Activated naive CD4-positive, alpha-beta T cell treated with anti-CD3 and anti-CD28 coated beads for 36 hours (primary cell): Measurements from ENCODE around the gene POU2F1. TPM values are rescaled to one million over a fixed set of nuclear protein-coding genes. Genes with fewer than 3 reads are reported as not detected.

Experiments
- CTCF ChIA-PET: fragments of 350-600 bp; sonication (Branson Sonifier 250); formaldehyde crosslinking; loops from one replicate; lab custom pipeline; 2021; ENCODE audit warnings: antibody characterized with exemption; lab: Charles Lee
- DNase-seq: peaks from one replicate; pipeline ENCODE4 v3.0.0-alpha.2; 2020
- H3K27ac Mint-ChIP-seq: one replicate; pipeline ENCODE4 v1.8.0; 2021; ENCODE audit warnings: mild to moderate bottlenecking, mixed read lengths
- H3K27me3 Mint-ChIP-seq: one replicate; pipeline ENCODE4 v1.8.0; 2021; ENCODE audit warnings: low read depth, mixed read lengths
- H3K36me3 Mint-ChIP-seq: one replicate; pipeline ENCODE4 v1.8.0; 2021; ENCODE audit warnings: low read depth, mixed read lengths
- H3K4me1 Mint-ChIP-seq: one replicate; pipeline ENCODE4 v1.8.0; 2021; ENCODE audit warnings: low read depth, mixed read lengths
- H3K4me3 Mint-ChIP-seq: one replicate; pipeline ENCODE4 v1.8.0; 2021; ENCODE audit warnings: mild to moderate bottlenecking, moderate library complexity, mixed read lengths
- H3K9me3 Mint-ChIP-seq: one replicate; pipeline ENCODE4 v1.8.0; 2021; ENCODE audit warnings: mixed read lengths
- intact Hi-C: fragments of 100-400 bp; cut with micrococcal nuclease; formaldehyde crosslinking; loops from one replicate; pipeline ENCODE4 v1.15.1; 2023
- total RNA-seq, 2 experiments: library from RNA; stranded (reverse); gene quantifications; one replicate each; pipeline ENCODE4 v1.2.3, GENCODE V29; 2021

POU2F1 gene
- total RNA-seq, 2 experiments from 2014 or later, result 17.6 to 19.4 TPM

DNA sequence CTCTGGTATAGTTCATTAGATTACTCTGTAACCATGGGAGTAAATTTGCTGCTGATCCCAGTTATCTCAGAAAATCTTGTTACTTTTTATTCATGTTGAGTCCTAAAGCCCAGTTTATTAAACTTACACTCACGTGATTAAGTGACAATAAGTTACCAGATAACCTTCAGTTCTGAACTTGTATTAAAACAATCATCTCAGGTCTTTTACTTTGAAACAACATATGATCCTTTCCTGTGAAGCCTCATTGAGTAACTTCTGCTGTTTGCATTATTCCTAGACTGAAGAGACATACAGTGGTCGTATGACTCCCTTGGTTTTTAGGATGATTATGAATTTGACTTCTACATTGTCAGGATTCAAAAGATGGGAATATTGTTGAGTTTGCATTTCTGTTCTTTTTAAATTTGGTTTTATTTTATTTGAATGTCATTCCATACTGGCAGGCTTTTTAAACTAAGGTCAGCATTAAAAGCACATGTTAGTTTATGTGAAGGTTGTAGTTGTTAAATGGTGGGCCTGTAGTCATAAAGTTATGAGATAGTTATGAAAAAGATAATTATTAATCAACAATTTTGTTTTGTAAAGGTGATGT is 179.8 kb downstream of the POU2F1 start:
- CTCF ChIA-PET, result interaction anchor here (0.6 to 3.0 kb wide), 12 partner anchors 9 to 157 kb away, joined by 3 to 44 read pairs (median 4); no protein-coding TSS in a partner anchor
- Mint-ChIP-seq H3K27me3 (no peaks in the 10 kb centered on the region), H3K9me3 (no peaks in the 10 kb centered on the region), H3K4me1 (no peaks in the 10 kb centered on the region), H3K27ac (no peak overlapping the region), H3K4me3 (no peak overlapping the region), H3K36me3 (peaks cover under 1% of the 10 kb centered on the region)
- no peak for DNase-seq
- intact Hi-C loops, result loop anchor here (2.0 kb wide), 1 partner anchor 134 kb away; no protein-coding TSS in a partner anchor

DNA sequence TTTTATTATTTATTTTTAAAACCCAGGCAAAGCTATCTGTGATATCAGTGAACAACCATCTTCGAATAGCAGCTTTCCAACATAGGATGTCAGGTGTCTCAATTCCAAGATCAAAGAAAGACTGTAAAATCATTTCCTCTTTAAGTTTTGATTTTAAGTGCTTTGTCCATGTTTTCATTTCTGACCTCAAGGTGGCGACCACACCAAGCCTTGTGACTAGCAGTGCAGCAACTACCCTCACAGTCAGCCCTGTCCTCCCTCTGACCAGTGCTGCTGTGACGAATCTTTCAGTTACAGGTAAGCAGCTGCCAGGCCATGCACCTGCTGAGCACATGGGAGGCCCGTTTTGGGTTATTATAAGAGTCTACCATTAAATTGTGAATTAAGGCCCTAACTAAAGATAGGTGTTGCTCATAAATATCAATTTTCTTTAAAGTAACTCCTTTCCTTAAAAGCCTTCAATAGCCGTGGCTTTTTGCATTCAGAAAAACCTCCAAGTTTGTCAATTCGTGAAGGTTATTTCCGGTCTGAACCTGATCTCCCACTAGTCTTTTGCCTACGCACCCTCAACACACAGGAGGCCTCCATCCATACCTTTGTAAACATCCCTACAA is 180.7 kb downstream of the POU2F1 start:
- no peak overlapping the region for H3K27ac Mint-ChIP-seq
- DNase-seq, result peak; percentile 70
- H3K36me3 Mint-ChIP-seq, result peaks cover 4% of the 10 kb centered on the region

DNA sequence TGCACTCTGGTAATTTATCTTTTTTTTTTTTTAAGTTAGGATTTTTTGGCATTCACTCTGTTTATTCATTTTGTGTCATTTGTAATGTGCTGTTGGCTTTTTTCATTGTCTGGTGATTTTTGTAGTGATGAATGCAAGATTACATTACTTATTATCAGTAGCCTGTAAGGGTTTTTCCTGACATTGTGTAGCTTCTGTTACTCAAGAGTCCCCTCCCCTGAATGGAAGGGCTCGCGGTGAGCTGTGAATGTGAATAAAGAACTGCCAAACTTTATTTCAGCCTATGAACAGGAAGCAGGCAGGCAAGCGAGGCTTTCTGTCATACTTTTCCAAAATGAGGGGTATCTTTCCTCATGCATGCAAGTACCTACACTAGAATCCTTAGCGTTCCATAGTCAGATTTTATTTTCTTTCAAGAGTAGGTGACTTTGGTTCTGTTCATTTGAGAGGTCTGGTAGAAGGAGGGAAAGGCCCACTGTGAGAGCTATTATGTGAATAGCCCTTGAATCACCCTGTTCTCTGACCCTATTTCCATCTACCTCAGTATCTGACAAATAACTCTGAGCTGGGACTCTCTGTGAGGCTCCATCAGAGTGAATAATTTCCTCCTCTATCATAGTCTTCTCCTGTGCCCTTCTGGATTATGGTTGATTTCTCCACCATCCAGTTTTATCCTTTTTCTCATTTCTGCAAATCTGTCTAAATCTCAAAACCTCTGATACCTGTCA is 183.6 kb downstream of the POU2F1 start:
- H3K9me3 Mint-ChIP-seq, result no peaks in the 10 kb centered on the region
- no peak overlapping the region for H3K27ac Mint-ChIP-seq
- H3K4me3 Mint-ChIP-seq, result no peak overlapping the region
- no peak for DNase-seq
- H3K4me1 Mint-ChIP-seq, result no peaks in the 10 kb centered on the region
- intact Hi-C loops, result no loop called here
- CTCF ChIA-PET, result interaction anchor here (0.6 to 1.3 kb wide), 2 partner anchors 126 to 130 kb away, joined by 5 to 8 read pairs; no protein-coding TSS in a partner anchor
- H3K36me3 Mint-ChIP-seq, result peaks cover 4% of the 10 kb centered on the region
- H3K27me3 Mint-ChIP-seq, result no peaks in the 10 kb centered on the region

More for the DNA sequence above, 180.7 kb downstream of the POU2F1 start:
- no peak overlapping the region for H3K4me3 Mint-ChIP-seq
- no peaks in the 10 kb centered on the region for H3K27me3 Mint-ChIP-seq
- H3K4me1 Mint-ChIP-seq, result no peaks in the 10 kb centered on the region
- intact Hi-C loops, result loop anchor here (1.0 to 2.0 kb wide), 4 partner anchors 41 to 139 kb away; no protein-coding TSS in a partner anchor
- no peaks in the 10 kb centered on the region for H3K9me3 Mint-ChIP-seq
- CTCF ChIA-PET, result interaction anchor here (0.6 to 3.0 kb wide), 25 partner anchors 10 to 445 kb away, joined by 3 to 44 read pairs (median 4); partner anchors contain the start of gene CD247

DNA sequence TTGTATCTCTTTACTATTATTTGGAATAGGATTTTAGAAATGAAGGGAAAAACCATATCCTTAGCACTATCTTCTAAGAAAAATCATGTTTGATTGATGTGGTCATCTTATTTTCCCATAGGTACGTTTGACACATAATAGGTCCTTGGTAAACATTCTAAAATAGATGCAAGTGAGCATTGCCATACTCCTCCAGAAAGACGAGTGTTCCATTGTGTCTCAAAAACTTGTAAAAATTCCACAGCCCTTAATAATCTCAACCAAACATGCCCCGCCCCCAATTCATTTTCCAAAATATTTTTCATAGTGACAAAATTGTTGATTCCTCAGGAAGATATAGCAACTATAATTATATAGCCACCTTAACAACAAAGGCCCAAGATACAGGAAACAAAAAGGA is 184.2 kb downstream of the POU2F1 start:
- Mint-ChIP-seq H3K9me3 (no peaks in the 10 kb centered on the region), H3K4me3 (no peak overlapping the region), H3K4me1 (no peaks in the 10 kb centered on the region), H3K27me3 (no peaks in the 10 kb centered on the region), H3K27ac (no peak overlapping the region), H3K36me3 (peaks cover 5% of the 10 kb centered on the region)
- CTCF ChIA-PET, result interaction anchor here (0.6 to 1.3 kb wide), 3 partner anchors 125 to 326 kb away, joined by 3 to 8 read pairs (median 5); no protein-coding TSS in a partner anchor
- DNase-seq, result no peak
- intact Hi-C loops, result loop anchor here (5.0 kb wide), 1 partner anchor 338 kb away; no protein-coding TSS in a partner anchor

DNA sequence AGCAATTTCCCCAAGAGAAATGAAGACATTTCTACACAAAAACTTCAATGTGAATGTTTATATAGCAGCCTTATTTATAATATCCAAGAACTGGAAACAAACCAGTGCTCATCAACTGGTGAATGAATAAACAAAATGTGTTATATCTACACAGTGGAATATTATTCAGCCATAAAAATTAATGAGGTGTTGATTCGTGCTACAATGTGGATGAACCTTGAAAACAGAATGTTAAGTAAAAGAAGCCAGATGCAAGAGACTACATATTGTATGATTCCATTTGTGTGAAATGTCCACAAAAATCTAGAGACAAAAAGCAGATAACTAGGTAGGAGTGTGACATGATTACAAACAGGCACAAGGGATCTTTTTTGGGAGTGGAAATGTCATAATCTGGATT is 187.7 kb downstream of the POU2F1 start:
- H3K9me3 Mint-ChIP-seq, result no peaks in the 10 kb centered on the region
- intact Hi-C loops, result loop anchor here (2.0 to 5.0 kb wide), 2 partner anchors 140 to 341 kb away; no protein-coding TSS in a partner anchor
- H3K27ac Mint-ChIP-seq, result no peak overlapping the region
- CTCF ChIA-PET, result interaction anchor here (0.6 to 2.2 kb wide), 8 partner anchors 10 to 318 kb away, joined by 3 to 7 read pairs (median 4); partner anchors contain the start of gene GPA33
- H3K4me1 Mint-ChIP-seq, result peaks cover 12% of the 10 kb centered on the region
- H3K27me3 Mint-ChIP-seq, result no peaks in the 10 kb centered on the region
- H3K4me3 Mint-ChIP-seq, result no peak overlapping the region
- no peak for DNase-seq
- peaks cover 19% of the 10 kb centered on the region for H3K36me3 Mint-ChIP-seq

DNA sequence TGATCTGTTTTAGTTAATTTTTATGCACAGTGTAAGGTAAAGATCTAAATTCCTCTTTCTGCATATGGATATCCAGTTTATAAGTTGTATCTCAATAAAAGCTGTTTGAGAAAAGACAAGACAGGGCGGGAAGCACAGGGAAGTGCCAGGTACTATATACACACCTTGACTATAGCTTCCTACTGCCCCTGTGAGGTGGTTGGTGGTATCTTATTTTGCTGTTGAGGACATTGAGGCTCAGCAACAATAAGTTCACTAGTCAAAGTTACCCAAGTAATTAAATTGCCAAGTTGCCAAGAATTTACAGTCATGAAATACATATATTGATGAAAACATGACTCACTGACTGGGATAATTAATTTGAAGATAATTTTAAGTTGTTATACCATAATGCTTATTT is 188.5 kb downstream of the POU2F1 start:
- no peak overlapping the region for H3K4me3 Mint-ChIP-seq
- H3K27ac Mint-ChIP-seq, result no peak overlapping the region
- CTCF ChIA-PET, result interaction anchor here (0.6 to 1.7 kb wide), 12 partner anchors 9 to 319 kb away, joined by 3 to 8 read pairs (median 3); partner anchors contain the start of genes CD247 and GPA33
- H3K4me1 Mint-ChIP-seq, result peaks cover 15% of the 10 kb centered on the region
- peaks cover 19% of the 10 kb centered on the region for H3K36me3 Mint-ChIP-seq
- H3K9me3 Mint-ChIP-seq, result no peaks in the 10 kb centered on the region
- no peaks in the 10 kb centered on the region for H3K27me3 Mint-ChIP-seq
- intact Hi-C loops, result loop anchor here (2.0 to 5.0 kb wide), 2 partner anchors 140 to 342 kb away; no protein-coding TSS in a partner anchor
- no peak for DNase-seq

DNA sequence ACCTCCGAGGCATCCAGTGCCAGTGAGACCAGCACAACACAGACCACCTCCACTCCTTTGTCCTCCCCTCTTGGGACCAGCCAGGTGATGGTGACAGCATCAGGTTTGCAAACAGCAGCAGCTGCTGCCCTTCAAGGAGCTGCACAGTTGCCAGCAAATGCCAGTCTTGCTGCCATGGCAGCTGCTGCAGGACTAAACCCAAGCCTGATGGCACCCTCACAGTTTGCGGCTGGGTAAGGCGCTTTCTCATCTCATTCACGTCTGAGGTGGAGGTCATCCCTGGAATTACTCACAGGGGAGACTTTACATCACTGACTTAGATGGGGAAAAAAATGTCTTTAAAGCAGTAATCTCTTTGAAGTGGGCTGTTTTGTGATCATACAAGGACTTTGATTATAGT is 191.4 kb downstream of the POU2F1 start:
- Mint-ChIP-seq H3K27me3 (no peaks in the 10 kb centered on the region), H3K4me1 (peaks cover 20% of the 10 kb centered on the region), H3K27ac (no peak overlapping the region), H3K4me3 (no peak overlapping the region), H3K36me3 (peaks cover 19% of the 10 kb centered on the region), H3K9me3 (no peaks in the 10 kb centered on the region)
- DNase-seq, result no peak
- intact Hi-C loops, result no loop called here
- CTCF ChIA-PET, result interaction anchor here (0.8 to 3.3 kb wide), 9 partner anchors 31 to 146 kb away, joined by 3 to 13 read pairs (median 3); no protein-coding TSS in a partner anchor

DNA sequence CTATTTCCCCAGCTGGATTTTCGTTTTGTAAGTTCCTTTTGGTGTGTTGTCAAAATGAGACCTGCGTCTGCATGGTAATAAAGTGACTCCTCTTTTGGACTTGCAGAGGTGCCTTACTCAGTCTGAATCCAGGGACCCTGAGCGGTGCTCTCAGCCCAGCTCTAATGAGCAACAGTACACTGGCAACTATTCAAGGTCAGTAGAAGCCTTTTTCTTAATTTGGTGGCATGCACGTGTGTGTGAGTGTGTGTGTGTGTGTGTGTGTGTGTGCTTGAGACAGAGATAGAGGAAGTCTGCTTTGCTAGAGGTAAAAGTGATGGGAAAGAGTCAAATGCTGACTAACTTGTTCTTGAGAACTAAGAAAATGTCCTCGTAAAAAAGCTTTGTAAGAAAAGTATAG is 192.2 kb downstream of the POU2F1 start:
- peaks cover 20% of the 10 kb centered on the region for H3K4me1 Mint-ChIP-seq
- H3K9me3 Mint-ChIP-seq, result no peaks in the 10 kb centered on the region
- H3K27me3 Mint-ChIP-seq, result no peaks in the 10 kb centered on the region
- intact Hi-C loops, result no loop called here
- DNase-seq, result no peak
- H3K27ac Mint-ChIP-seq, result no peak overlapping the region
- H3K4me3 Mint-ChIP-seq, result no peak overlapping the region
- CTCF ChIA-PET, result interaction anchor here (0.7 to 3.3 kb wide), 5 partner anchors 98 to 220 kb away, joined by 3 to 13 read pairs (median 3); no protein-coding TSS in a partner anchor
- H3K36me3 Mint-ChIP-seq, result peaks cover 19% of the 10 kb centered on the region

DNA sequence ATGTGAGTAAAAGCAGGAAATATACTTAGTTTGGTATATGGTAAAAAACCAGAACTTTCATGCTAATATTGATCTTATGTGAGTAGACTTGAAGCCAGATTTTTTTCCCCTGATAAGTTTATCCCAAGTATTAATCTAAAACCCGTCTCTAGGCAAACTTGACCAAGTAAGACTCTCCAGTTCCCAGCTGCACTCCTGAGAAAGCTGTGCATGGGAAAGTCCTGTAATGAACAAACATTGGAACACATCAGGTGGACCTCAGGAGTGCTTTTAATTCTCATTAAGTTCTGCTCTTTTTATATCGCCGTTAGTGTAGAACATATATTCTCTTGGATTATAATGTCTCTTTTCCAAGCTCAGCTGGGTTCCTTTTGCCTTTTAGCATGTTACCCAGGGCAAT is 192.6 kb downstream of the POU2F1 start:
- peaks cover 19% of the 10 kb centered on the region for H3K36me3 Mint-ChIP-seq
- peaks cover 20% of the 10 kb centered on the region for H3K4me1 Mint-ChIP-seq
- intact Hi-C loops, result no loop called here
- no peaks in the 10 kb centered on the region for H3K9me3 Mint-ChIP-seq
- no peaks in the 10 kb centered on the region for H3K27me3 Mint-ChIP-seq
- CTCF ChIA-PET, result interaction anchor here (0.7 to 3.3 kb wide), 4 partner anchors 98 to 145 kb away, joined by 3 to 13 read pairs (median 6); no protein-coding TSS in a partner anchor
- no peak overlapping the region for H3K4me3 Mint-ChIP-seq
- DNase-seq, result no peak
- no peak overlapping the region for H3K27ac Mint-ChIP-seq

DNA sequence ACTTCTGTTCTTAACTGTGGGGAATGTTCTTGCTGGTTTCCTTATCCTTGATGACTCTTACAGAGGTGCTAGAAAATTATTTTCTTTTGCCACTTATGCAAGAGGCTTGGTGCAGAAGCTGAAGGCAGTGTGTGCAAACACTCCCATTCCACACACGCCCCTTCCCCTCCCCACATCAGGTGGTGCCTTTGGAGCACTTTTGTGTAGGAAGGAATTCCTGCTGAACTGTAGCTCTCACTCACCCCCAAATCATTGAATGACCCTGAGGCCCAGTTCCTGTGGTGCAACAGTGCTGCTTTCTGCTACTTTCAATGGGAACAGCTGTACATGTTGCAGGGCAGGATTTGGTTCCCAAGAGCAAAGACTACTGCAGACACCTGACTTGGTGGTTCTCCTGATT is 195.8 kb downstream of the POU2F1 start:
- Mint-ChIP-seq H3K27ac (no peak overlapping the region), H3K4me1 (peaks cover 20% of the 10 kb centered on the region), H3K9me3 (no peaks in the 10 kb centered on the region), H3K36me3 (peaks cover 12% of the 10 kb centered on the region), H3K27me3 (no peaks in the 10 kb centered on the region), H3K4me3 (no peak overlapping the region)
- CTCF ChIA-PET, result interaction anchor here (1.4 to 1.5 kb wide), 2 partner anchors 117 to 124 kb away, joined by 3 read pairs; no protein-coding TSS in a partner anchor
- no peak for DNase-seq
- intact Hi-C loops, result no loop called here

DNA sequence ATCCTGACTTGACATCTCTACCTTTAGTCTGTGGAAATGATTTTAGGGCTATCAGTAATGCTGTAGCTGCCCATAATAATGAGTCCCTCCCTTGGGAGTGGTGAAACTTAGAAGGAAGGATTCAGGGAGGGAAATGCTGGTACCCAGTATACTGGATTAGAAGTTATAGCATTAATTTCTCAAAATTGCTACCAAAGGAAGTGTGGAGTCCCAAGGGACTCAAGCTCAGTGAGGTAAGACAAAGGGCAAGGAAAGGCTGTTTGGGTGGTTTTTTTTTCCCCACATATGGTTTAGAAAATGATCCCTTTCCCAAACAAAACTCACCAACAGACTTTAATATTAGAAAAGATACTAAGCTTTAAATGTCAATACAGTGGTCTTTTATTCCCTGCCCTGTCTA is 197.7 kb downstream of the POU2F1 start:
- H3K4me1 Mint-ChIP-seq, result peaks cover 8% of the 10 kb centered on the region
- CTCF ChIA-PET, result interaction anchor here (0.7 to 2.0 kb wide), 5 partner anchors 9 to 1055 kb away, joined by 3 to 7 read pairs (median 4); no protein-coding TSS in a partner anchor
- H3K36me3 Mint-ChIP-seq, result peaks cover 4% of the 10 kb centered on the region
- no peak overlapping the region for H3K4me3 Mint-ChIP-seq
- no peak for DNase-seq
- H3K27me3 Mint-ChIP-seq, result no peaks in the 10 kb centered on the region
- intact Hi-C loops, result no loop called here
- H3K27ac Mint-ChIP-seq, result no peak overlapping the region
- no peaks in the 10 kb centered on the region for H3K9me3 Mint-ChIP-seq
